AG09309 (cell line): Measurements from ENCODE around the gene RYR1.

Experiments used
- DNase-seq: peaks from one replicate; pipeline ENCODE4 v3.0.0-alpha.2; 2010; ENCODE audit warnings: low read depth
- H3K4me3 ChIP-seq: 2 replicates; pipeline ENCODE4 v1.5.1; 2011; ENCODE audit warnings: mild to moderate bottlenecking, low read depth, low read length, moderate library complexity; ENCODE audit not compliant: control insufficient read depth
- CTCF ChIP-seq: IDR thresholded peaks from 2 replicates; pipeline ENCODE4 v1.5.1; 2011; ENCODE audit warnings: mild to moderate bottlenecking, low read depth, low read length, inconsistent platforms; ENCODE audit not compliant: insufficient read depth, control insufficient read depth; ENCODE audit errors: missing control alignments

The RYR1 gene

GRCh38 chr19:38524994-38525634, 91.6 kb downstream of the RYR1 start:
- no peak for DNase-seq
- H3K4me3 ChIP-seq = no peak overlapping the region
- no peak for TF ChIP-seq CTCF

- no peak for DNase-seq
- TF ChIP-seq CTCF = no peak
- H3K4me3 ChIP-seq = no peak overlapping the region
These were observed 92.9 kb downstream of the RYR1 start for GRCh38 chr19:38526430-38526829.

- TF ChIP-seq CTCF = no peak
- no peak for DNase-seq
- no peak overlapping the region for H3K4me3 ChIP-seq
These were observed 94.1 kb downstream of the RYR1 start for GRCh38 chr19:38527466-38528136.

GRCh38 chr19:38528213-38528755, 94.8 kb downstream of the RYR1 start:
- DNase-seq = no peak
- no peak overlapping the region for H3K4me3 ChIP-seq
- TF ChIP-seq CTCF = no peak

- no peak for DNase-seq
- TF ChIP-seq CTCF = no peak
- H3K4me3 ChIP-seq = no peak overlapping the region
These were observed 95.4 kb downstream of the RYR1 start for GRCh38 chr19:38528931-38529330.

- no peak for DNase-seq
- H3K4me3 ChIP-seq = no peak overlapping the region
- TF ChIP-seq CTCF = no peak
These were observed 98.0 kb downstream of the RYR1 start for GRCh38 chr19:38531515-38531914.
